GM23338 (cell line): ENCODE results near the gene SH3RF3. TPM values are rescaled to one million over a fixed set of nuclear protein-coding genes. Genes with fewer than 3 reads are reported as not detected.

ENCODE experiments used
- ATAC-seq: fragments of 200-7000 bp; cut with Tn5 transposase; 3 replicates; pipeline ENCODE4 v1.9.1; 2020
- DNase-seq: peaks from one replicate; pipeline ENCODE4 v3.0.0-alpha.2; 2015; ENCODE audit warnings: low spot score
- H2AFZ ChIP-seq: fragments of 200-600 bp; sonication (generic); 2 replicates; pipeline ENCODE4 v1.8.0; 2016; ENCODE audit warnings: antibody characterized with exemption, mild to moderate bottlenecking, moderate library complexity
- H3F3A ChIP-seq: fragments of 200-600 bp; sonication (generic); replicated peaks from 2 replicates; pipeline ENCODE4 v1.8.0; 2017; ENCODE audit warnings: antibody characterized with exemption, mixed run types, low read depth
- H3K27ac ChIP-seq: fragments of 200-600 bp; sonication (generic); 2 replicates; pipeline ENCODE4 v1.6.1; 2016; ENCODE audit warnings: low read depth
- H3K27me3 ChIP-seq: fragments of 200-600 bp; sonication (generic); 2 replicates; pipeline ENCODE4 v1.8.0; 2016; ENCODE audit warnings: mild to moderate bottlenecking, mixed run types, moderate library complexity; ENCODE audit not compliant: insufficient read depth
- H3K36me3 ChIP-seq: fragments of 200-600 bp; sonication (generic); 2 replicates; pipeline ENCODE4 v1.8.0; 2016; ENCODE audit warnings: mild to moderate bottlenecking; ENCODE audit not compliant: insufficient read depth
- H3K4me1 ChIP-seq: fragments of 200-600 bp; sonication (generic); 2 replicates; pipeline ENCODE4 v1.8.0; 2016; ENCODE audit warnings: mild to moderate bottlenecking, moderate library complexity; ENCODE audit not compliant: insufficient read depth
- H3K4me2 ChIP-seq: fragments of 200-600 bp; sonication (generic); 2 replicates; pipeline ENCODE4 v1.7.1; 2017; ENCODE audit warnings: mixed run types
- H3K4me3 ChIP-seq: fragments of 200-600 bp; sonication (generic); 2 replicates; pipeline ENCODE4 v1.6.1; 2016; ENCODE audit warnings: mixed run types
- H3K79me2 ChIP-seq: fragments of 200-600 bp; sonication (generic); replicated peaks from 2 replicates; pipeline ENCODE4 v1.8.0; 2017; ENCODE audit warnings: mild to moderate bottlenecking; ENCODE audit not compliant: insufficient read depth
- H3K9me2 ChIP-seq: fragments of 200-600 bp; sonication (generic); 2 replicates; pipeline ENCODE4 v1.8.0; 2017; ENCODE audit not compliant: insufficient read depth
- H4K20me1 ChIP-seq: fragments of 200-600 bp; sonication (generic); replicated peaks from 2 replicates; pipeline ENCODE4 v1.8.0; 2017; ENCODE audit warnings: mild to moderate bottlenecking; ENCODE audit not compliant: insufficient read depth
- H3K27ac Mint-ChIP-seq: 2 replicates; pipeline ENCODE4 v1.8.0; 2020; ENCODE audit warnings: inconsistent platforms, mild to moderate bottlenecking, moderate library complexity, mixed read lengths
- H3K27me3 Mint-ChIP-seq: 3 replicates; pipeline ENCODE4 v1.8.0; 2022; ENCODE audit warnings: low read depth, mild to moderate bottlenecking, moderate library complexity, mixed read lengths, inconsistent platforms; ENCODE audit not compliant: insufficient read depth, poor library complexity
- H3K36me3 Mint-ChIP-seq: 3 replicates; pipeline ENCODE4 v1.8.0; 2021; ENCODE audit warnings: low read depth, mild to moderate bottlenecking, inconsistent platforms, moderate library complexity, mixed read lengths
- H3K4me1 Mint-ChIP-seq: 3 replicates; pipeline ENCODE4 v1.8.0; 2020; ENCODE audit warnings: mild to moderate bottlenecking, inconsistent platforms, mixed read lengths
- H3K4me3 Mint-ChIP-seq: 3 replicates; pipeline ENCODE4 v1.8.0; 2021; ENCODE audit warnings: moderate library complexity, mild to moderate bottlenecking, inconsistent platforms, mixed read lengths
- H3K9me3 Mint-ChIP-seq: 3 replicates; pipeline ENCODE4 v1.8.0; 2020; ENCODE audit warnings: moderate library complexity, mild to moderate bottlenecking, inconsistent platforms, mixed read lengths
- CREB1 ChIP-seq: fragments of 250-450 bp; sonication (Bioruptor Pico); IDR thresholded peaks from 2 replicates; pipeline ENCODE4 v1.5.0; 2020; ENCODE audit warnings: low read depth, mild to moderate bottlenecking, moderate library complexity
- EZH2 ChIP-seq: fragments of 200-600 bp; sonication (generic); IDR thresholded peaks from one replicate; pipeline ENCODE4 v1.8.0; 2017; ENCODE audit warnings: antibody characterized with exemption, mild to moderate bottlenecking, low read depth; ENCODE audit not compliant: unreplicated experiment
- EZH2phosphoT487 ChIP-seq: fragments of 200-600 bp; sonication (generic); IDR thresholded peaks from one replicate; pipeline ENCODE4 v1.8.1; 2018; ENCODE audit warnings: antibody characterized with exemption; ENCODE audit not compliant: unreplicated experiment
- JUNB ChIP-seq: IDR thresholded peaks from one replicate; pipeline ENCODE4 v1.6.1; 2016; ENCODE audit warnings: antibody characterized with exemption; ENCODE audit not compliant: unreplicated experiment
- POLR2AphosphoS5 ChIP-seq: IDR thresholded peaks from 2 replicates; pipeline ENCODE4 v1.6.1; 2016; ENCODE audit warnings: antibody characterized with exemption, low read depth
- ZNF114 ChIP-seq: fragments of 250-450 bp; sonication (Bioruptor Pico); IDR thresholded peaks from 2 replicates; pipeline ENCODE4 v1.5.0; 2020; ENCODE audit warnings: mild to moderate bottlenecking, moderate library complexity
- ZNF331 ChIP-seq: fragments of 250-450 bp; sonication (Bioruptor Pico); IDR thresholded peaks from 2 replicates; pipeline ENCODE4 v1.5.0; 2020; ENCODE audit warnings: low read depth, mild to moderate bottlenecking, moderate library complexity
- polyA plus RNA-seq: library from polyadenylated mRNA; unstranded; fragments of >200 nt; fragmentation: Nextera tagmentation; extraction: Ambion mirVana; gene quantifications from 2 replicates; pipeline ENCODE4 v1.2.1, GENCODE V29; 2016
- total RNA-seq: library from RNA; depleted of rRNA; stranded (reverse); fragments of >200 nt; shearing (Covaris generic); gene quantifications from 2 replicates; pipeline ENCODE4 v1.2.3, GENCODE V29; 2014
- TF ChIP-seq, protein P1 (sequence below), 2 experiments: fragments of 200-600 bp in 1 of 2; sonication (generic) in 1 of 2; conservative IDR thresholded peaks; 2 replicates each; pipeline versions ENCODE4 v1.5.1 to v1.6.1; 2016 to 2017; ENCODE audit warnings: antibody characterized with exemption in 2 of 2, low read depth in 2 of 2, mild to moderate bottlenecking in 2 of 2, moderate library complexity in 1 of 2
- TF ChIP-seq, protein P2 (sequence below): IDR thresholded peaks from one replicate; pipeline ENCODE4 v1.6.1; 2018; ENCODE audit warnings: antibody characterized with exemption; ENCODE audit not compliant: unreplicated experiment

The SH3RF3 gene
- total and polyA plus RNA-seq, 2 experiments from 2014 or later, result 0.11 to 0.63 TPM

DNA sequence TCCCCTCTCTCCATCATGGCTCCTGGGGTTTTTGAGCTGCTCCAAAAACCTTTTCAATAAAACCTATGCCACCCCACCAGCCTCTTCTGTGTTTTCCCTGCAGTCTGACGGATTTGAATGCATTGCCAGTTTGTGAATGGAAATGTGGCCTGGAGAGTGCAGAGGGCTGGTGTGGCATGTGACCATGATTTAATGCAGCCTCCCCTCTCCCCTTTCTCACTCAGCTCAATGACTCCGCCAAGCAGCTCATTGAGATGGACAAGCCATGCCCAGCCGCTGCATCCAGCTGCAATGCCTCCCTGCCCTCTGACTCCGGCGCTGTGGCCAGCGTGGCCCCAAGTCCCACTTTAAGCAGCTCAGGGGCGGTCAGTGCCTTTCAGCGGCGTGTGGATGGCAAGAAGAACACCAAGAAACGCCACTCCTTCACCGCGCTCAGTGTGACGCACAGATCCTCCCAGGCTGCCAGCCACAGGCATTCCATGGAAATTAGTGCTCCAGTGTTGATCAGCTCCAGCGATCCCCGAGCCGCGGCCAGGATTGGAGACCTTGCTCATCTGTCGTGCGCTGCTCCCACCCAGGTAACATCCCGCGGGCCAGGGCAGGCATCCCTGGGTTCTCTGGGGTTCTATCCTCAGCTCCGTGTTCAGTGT, 269.5 kb downstream of the SH3RF3 start:
- Mint-ChIP-seq H3K9me3 (no peaks in the 10 kb centered on the region), H3K36me3 (no peaks in the 10 kb centered on the region), H3K27ac (no peak overlapping the region), H3K4me3 (no peak overlapping the region), H3K4me1 (peaks cover 15% of the 10 kb centered on the region; the same call in 2 of the 3 replicates), H3K27me3 (peaks cover 11% of the 10 kb centered on the region)
- DNase-seq, result no peak
- Histone ChIP-seq H3K27me3 (no peaks in the 10 kb centered on the region), H3K4me1 (no peaks in the 10 kb centered on the region), H3K27ac (no peak overlapping the region), H3K79me2 (no peaks in the 10 kb centered on the region), H3K4me3 (no peak overlapping the region), H2AFZ (no peak overlapping the region), H3K9me2 (no peaks in the 10 kb centered on the region), H4K20me1 (no peaks in the 10 kb centered on the region), H3F3A (no peaks in the 10 kb centered on the region), H3K36me3 (no peaks in the 10 kb centered on the region), H3K4me2 (no peak overlapping the region)
- TF ChIP-seq EZH2phosphoT487, result no peak
- no peak for TF ChIP-seq EZH2
- ATAC-seq, result no peak

DNA sequence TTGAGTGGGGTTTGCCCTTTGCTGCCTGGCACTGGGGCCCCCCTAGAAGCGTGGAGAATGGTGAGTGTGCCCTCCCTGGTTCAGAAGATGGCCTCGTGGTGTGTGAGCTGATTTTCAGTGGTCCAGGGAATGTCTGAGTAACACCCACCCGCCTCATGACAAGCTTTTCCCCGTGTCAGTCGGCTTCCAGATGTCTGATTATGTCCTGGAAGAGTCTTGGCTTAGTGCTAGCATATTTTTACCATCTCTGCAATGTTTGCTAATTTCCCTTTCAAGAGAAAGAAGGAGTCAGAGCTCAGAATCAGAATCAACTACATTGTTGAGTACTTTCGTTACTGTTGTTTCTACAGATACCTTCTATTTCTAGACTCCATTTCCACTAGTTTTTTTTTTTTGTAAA, 270.1 kb downstream of the SH3RF3 start:
- ATAC-seq (no peak), DNase-seq (no peak)
- Mint-ChIP-seq H3K9me3 (no peaks in the 10 kb centered on the region), H3K4me1 (peaks cover 15% of the 10 kb centered on the region; the same call in 2 of the 3 replicates), H3K4me3 (no peak overlapping the region), H3K36me3 (no peaks in the 10 kb centered on the region), H3K27ac (no peak overlapping the region), H3K27me3 (peaks cover 11% of the 10 kb centered on the region)
- no peak overlapping the region for H2AFZ ChIP-seq
- H3K4me3 ChIP-seq, result no peak overlapping the region
- no peak overlapping the region for H3K4me2 ChIP-seq
- TF ChIP-seq POLR2AphosphoS5 (no peak), ZNF114 (CRISPR knock-in tag) (no peak), CREB1 (no peak), EZH2 (no peak), ZNF331 (CRISPR knock-in tag) (no peak)
- TF ChIP-seq, protein P1, sequence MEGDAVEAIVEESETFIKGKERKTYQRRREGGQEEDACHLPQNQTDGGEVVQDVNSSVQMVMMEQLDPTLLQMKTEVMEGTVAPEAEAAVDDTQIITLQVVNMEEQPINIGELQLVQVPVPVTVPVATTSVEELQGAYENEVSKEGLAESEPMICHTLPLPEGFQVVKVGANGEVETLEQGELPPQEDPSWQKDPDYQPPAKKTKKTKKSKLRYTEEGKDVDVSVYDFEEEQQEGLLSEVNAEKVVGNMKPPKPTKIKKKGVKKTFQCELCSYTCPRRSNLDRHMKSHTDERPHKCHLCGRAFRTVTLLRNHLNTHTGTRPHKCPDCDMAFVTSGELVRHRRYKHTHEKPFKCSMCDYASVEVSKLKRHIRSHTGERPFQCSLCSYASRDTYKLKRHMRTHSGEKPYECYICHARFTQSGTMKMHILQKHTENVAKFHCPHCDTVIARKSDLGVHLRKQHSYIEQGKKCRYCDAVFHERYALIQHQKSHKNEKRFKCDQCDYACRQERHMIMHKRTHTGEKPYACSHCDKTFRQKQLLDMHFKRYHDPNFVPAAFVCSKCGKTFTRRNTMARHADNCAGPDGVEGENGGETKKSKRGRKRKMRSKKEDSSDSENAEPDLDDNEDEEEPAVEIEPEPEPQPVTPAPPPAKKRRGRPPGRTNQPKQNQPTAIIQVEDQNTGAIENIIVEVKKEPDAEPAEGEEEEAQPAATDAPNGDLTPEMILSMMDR (conservative IDR thresholded peaks at IDR 0.05; ENCODE audit: low read depth in 2 of 2), result no peak
- H3K36me3 ChIP-seq, result no peaks in the 10 kb centered on the region
- no peaks in the 10 kb centered on the region for H4K20me1 ChIP-seq
- H3K4me1 ChIP-seq, result no peaks in the 10 kb centered on the region
- H3F3A ChIP-seq, result no peaks in the 10 kb centered on the region
- H3K9me2 ChIP-seq, result no peaks in the 10 kb centered on the region
- no peaks in the 10 kb centered on the region for H3K79me2 ChIP-seq
- no peaks in the 10 kb centered on the region for H3K27me3 ChIP-seq
- no peak overlapping the region for H3K27ac ChIP-seq

DNA sequence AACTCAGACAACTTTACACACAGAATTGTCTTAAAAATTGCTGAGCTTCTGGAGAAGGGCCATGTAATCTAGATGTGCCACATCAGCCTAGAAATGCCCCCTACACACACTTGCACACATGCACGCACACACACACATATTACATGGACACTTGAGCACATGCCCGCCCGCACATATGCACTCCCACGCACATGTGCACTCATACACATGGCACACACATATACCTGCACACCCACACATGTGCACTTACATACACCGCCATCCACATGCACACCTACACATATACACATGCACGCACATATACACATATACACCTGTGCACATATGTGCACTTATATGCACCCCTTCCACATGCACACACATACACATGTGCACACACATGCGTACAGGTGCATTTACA, 271.1 kb downstream of the SH3RF3 start:
- no peak for ATAC-seq
- H3K79me2 ChIP-seq, result no peaks in the 10 kb centered on the region
- Mint-ChIP-seq H3K9me3 (no peaks in the 10 kb centered on the region), H3K27ac (no peak overlapping the region), H3K36me3 (no peaks in the 10 kb centered on the region), H3K4me1 (peaks cover 15% of the 10 kb centered on the region; the same call in 2 of the 3 replicates), H3K27me3 (peaks cover 11% of the 10 kb centered on the region), H3K4me3 (no peak overlapping the region)
- H3K4me3 ChIP-seq, result no peak overlapping the region
- H3K27ac ChIP-seq, result no peak overlapping the region
- H3K27me3 ChIP-seq, result no peaks in the 10 kb centered on the region
- H3K4me1 ChIP-seq, result no peaks in the 10 kb centered on the region
- H3K9me2 ChIP-seq, result no peaks in the 10 kb centered on the region
- no peaks in the 10 kb centered on the region for H3F3A ChIP-seq
- TF ChIP-seq ZNF331 (CRISPR knock-in tag) (no peak), JUNB (no peak), ZNF114 (CRISPR knock-in tag) (no peak), CREB1 (no peak)
- TF ChIP-seq, protein P2, sequence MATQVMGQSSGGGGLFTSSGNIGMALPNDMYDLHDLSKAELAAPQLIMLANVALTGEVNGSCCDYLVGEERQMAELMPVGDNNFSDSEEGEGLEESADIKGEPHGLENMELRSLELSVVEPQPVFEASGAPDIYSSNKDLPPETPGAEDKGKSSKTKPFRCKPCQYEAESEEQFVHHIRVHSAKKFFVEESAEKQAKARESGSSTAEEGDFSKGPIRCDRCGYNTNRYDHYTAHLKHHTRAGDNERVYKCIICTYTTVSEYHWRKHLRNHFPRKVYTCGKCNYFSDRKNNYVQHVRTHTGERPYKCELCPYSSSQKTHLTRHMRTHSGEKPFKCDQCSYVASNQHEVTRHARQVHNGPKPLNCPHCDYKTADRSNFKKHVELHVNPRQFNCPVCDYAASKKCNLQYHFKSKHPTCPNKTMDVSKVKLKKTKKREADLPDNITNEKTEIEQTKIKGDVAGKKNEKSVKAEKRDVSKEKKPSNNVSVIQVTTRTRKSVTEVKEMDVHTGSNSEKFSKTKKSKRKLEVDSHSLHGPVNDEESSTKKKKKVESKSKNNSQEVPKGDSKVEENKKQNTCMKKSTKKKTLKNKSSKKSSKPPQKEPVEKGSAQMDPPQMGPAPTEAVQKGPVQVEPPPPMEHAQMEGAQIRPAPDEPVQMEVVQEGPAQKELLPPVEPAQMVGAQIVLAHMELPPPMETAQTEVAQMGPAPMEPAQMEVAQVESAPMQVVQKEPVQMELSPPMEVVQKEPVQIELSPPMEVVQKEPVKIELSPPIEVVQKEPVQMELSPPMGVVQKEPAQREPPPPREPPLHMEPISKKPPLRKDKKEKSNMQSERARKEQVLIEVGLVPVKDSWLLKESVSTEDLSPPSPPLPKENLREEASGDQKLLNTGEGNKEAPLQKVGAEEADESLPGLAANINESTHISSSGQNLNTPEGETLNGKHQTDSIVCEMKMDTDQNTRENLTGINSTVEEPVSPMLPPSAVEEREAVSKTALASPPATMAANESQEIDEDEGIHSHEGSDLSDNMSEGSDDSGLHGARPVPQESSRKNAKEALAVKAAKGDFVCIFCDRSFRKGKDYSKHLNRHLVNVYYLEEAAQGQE, result no peak
- H4K20me1 ChIP-seq, result no peaks in the 10 kb centered on the region
- H2AFZ ChIP-seq, result no peak overlapping the region
- no peaks in the 10 kb centered on the region for H3K36me3 ChIP-seq
- DNase-seq, result no peak
- no peak overlapping the region for H3K4me2 ChIP-seq
